Measurements from ENCODE around the gene RPL18A.
A peak's percentile ranks its signal among the peaks of the same experiment; 100 is the strongest.

The RPL18A gene

DNA sequence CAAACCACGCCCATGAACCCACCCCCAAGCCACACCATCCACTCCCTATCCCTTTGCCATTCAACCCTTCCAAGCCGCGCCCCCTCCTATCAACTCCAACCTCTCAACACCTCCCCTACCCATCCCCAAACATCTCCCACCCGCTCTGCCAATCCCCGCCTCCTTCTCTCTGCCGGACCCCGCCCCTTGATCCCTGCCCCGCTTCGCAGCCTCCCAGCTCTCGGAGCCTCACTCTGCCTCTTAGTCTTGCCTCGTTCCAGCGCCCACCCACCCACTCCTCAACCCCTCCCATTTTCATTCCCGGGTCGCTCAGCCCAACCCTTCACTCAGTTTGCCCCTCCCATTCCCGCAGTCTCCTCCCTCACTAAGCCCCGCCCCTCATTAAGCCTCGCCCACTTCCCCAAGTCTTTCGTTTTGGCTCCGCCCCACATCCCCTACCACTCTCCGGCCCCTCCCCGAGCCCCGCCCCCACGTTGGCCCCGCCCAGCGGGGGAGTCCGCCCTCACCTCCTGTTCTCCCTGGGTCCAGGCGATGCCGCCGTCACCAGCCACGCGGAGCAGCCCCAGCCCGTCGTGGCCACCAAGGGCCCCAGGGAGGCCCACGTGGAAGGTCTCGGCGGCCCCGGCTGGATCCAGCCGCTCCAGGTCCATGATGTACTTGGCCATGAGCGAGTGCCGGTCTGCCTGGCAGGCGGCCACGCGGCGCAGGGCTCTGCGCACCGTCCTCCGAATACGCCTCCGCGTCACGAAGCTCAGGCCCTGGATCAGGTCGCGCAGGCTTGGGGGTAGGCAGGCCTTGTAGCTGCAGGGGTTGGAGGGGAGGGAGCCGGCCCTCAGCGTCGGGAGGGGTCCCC, 17.7 kb upstream of the RPL18A start:
- DNase-seq = peak in 1 of 2 donors; percentile 30

DNA sequence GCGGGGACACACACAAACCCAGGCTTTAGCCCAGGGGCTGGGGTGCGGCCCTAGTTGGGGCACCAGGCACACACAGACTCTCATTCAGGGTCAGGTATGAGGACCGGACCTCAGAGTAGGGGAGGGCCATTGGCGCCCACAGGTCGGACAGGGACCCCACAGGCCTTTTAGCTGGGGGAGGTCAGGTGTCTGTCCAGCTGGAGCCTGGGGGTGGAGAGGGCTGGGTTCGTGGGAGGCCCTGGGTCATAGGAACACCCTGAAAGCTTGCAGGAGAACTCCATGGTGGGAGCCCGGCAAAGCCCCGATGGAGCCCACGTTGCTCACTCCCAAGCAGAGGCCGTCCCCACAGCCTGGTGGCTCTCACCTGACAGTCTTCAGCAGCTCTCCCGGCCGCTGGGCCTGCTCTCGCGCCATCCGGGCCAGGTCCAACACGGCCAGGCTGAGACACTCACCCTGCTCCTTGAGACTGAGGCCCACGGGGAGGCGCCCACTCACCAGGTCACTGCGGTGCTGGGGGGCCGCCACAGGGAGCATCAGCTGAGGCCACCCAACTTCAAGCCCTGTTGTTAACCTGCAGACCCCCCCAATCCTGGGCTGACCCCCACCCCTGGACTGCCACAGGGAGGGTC, 16.9 kb upstream of the RPL18A start:
- no peak for DNase-seq

- DNase-seq = peak in 1 of 2 donors; percentile 10
Measured at GRCh38 chr19:17843292-17843827, 16.4 kb upstream of the RPL18A start.

DNA sequence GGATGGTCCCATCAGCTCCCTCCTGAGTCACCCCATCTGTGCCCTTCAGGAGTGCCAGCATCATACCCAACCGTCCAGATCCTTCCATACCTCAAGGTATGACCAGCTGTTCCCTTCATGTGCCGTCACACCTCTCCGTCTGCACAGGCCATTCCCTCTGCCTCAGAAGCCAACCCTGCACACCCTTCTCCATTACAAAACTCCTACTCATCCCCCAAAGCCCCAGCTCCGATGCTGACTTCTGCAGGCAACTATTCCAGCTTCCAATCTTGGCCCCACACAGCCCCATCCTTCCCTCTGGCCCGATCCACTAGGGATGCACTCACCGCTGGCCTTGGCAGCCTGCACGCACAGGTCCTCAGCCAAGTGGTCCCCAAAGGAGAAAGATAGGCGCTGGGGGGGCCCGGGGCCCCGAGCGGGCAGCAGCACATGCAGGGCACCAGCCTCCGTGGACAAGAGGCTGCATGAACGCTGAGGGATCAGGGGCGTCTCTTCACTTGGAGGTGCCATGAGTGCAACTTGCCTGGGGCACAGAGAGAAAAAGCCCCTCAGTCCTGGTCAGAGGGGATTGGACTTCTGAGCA, 15.7 kb upstream of the RPL18A start:
- DNase-seq = no peak

DNA sequence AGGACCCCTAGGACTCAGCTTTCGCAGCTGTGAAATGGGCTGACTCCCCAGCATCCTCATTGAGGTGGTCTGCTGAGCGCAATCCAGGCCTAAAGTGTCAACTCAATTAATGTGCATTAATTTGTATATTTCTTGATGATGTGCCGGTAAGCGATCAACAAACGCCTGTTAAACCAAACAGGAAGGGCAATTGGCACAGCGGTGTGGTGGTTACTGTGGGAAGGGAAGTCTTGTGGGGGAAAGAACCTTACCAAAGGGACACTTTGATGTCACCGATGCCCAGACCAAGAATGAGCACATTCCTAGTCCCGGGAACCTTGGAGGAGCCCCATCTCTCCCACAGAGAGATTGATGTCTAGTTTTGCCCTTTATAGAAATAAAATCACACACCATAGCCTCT, 13.6 kb upstream of the RPL18A start:
- no peak for DNase-seq

- DNase-seq = peak; percentile 51 to 53
Measured at GRCh38 chr19:17847538-17848366, 12.0 kb upstream of the RPL18A start, which contains the start of gene JAK3. Gene JAK3 (minus strand): TSS chr19:17847982. CDS start chr19:17844417, 3,565 bp downstream.

- DNase-seq = peak in 1 of 2 donors; percentile 17
Measured at GRCh38 chr19:17848595-17849292, 11.0 kb upstream of the RPL18A start.

DNA sequence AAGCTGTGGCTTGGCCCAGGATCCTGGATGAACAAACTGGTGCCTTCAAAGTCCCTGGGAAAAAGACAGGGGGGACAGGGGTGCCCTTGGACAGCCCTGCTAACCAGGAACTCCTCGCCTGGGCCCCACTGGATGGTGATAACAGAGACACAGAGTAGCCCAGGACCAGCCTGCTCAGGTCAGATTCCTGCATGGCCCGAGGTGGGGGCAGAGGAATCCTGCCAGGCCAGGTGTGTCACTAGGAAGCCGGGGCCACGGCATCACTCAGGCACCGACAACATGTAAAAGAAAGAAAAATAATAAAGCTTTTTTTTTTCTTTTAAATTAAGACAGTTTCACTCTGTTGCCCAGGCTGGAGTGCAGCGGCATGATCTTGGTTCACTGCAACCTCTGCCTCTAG, 5.6 kb upstream of the RPL18A start:
- no peak for DNase-seq

GRCh38 chr19:17855280-17856152, 4.2 kb upstream of the RPL18A start:
- peak; percentile 58 to 96 for DNase-seq

DNA sequence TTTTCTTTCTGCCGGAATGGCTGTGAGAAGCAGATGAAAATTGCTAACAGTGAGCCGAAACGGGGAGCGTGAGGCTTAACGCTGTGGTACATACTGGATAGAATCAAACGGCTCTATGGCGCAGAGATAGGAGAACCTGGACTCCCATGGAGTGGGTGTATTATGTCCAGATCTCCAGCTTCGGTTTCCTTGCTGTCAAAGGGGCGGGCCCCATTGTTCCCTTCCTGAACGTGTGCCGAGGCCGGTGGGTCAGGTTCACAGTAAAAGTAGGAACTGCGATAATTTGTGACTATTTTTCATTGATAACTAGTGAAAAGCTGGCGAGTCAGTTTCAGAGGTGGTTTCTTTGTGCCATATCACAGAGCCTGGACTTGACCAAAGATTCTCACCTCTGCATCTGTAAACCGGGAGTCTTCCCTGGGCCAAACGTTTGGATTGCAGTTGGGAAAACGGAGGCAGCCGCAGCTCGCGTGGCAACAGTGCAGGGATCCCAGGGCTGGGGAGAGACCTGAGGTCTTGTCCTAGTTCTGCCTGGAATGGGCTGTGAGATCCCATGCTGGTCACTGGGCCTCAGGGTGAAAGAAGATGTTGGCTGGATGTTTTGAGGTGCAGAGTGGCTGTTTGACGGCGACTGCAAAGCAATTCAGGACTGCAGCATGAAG, 752 bp downstream of the RPL18A start:
- DNase-seq = peak; percentile 23 to 43

DNA sequence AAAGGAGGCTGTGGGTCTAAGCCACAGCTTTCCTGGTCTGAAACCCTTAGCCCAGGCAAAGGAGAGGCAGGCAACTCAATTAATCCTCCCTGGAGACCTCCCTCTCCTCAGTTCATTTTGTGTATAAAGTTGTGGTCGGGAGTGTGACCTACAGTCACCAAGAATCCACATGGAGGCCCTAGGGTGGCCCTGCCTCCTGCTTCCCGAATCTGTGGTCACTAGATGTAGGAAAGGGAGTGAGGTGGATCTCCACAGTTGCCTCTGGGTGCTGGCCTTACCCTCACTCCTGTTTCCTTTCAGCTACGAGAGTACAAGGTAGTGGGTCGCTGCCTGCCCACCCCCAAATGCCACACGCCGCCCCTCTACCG, 1.3 kb downstream of the RPL18A start:
- DNase-seq = no peak

DNA sequence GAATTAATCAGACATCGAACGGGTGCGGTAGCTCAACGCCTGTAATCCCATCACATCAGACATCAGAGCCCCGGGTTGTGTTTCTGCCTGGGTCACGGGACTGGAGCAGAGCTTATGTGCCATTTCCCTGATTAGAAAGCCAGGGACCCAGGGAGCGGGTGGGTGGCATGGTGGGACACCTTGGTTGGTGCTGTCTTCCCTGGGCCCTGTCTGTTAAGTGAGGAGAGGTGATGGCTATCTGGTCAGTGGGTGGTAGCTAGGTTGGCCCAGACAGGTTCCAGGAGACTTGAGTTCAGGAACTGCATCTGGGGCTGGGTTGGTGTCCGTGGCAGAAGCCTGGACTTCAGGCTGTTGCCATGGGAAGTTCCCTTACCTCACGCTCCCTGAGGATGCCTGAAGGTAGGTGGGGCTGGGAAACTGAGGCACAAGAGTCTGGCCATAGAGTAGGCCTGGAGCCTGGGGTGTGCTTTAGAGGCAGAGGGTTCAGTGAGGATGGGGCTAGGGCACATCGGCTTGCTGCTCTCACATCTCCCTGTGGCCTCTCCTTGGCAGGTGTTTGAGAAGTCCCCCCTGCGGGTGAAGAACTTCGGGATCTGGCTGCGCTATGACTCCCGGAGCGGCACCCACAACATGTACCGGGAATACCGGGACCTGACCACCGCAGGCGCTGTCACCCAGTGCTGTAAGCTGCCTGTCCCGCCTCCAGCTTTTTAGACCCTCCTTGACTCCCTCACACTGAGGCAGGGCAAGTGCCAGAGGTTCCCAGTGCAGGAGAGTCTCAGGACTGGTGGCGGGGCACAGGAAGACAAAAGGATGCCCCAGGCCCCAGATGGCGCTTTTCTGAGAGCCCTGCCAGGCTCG, 2.1 kb downstream of the RPL18A start:
- no peak for DNase-seq

DNA sequence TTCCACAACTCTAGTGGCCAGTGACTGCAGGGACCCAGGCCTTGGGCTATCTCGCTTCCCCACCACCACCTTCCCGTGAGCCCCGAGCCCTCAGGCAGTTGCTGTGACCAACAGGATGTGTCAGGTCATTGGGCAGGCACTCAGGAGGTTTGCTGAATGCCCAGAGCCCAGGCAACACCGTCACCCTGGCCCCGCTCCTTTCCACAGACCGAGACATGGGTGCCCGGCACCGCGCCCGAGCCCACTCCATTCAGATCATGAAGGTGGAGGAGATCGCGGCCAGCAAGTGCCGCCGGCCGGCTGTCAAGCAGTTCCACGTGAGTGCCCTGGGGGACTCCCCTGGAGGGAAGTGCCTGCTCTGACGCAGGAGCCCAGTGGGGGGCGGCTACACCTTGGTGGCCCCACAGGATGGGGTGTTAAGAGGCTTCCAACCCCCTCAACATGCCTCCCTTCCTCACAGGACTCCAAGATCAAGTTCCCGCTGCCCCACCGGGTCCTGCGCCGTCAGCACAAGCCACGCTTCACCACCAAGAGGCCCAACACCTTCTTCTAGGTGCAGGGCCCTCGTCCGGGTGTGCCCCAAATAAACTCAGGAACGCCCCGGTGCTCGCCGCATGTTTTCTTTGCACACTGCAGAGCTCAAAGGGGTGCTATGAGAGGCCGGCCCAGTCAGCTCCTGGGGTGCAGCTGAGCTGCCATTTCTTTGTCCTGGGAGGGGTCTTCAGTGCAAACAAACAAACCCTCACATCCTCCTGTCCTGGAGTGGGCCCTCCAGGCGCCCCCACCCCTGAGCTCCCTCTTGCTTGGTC, 3.2 kb downstream of the RPL18A start:
- no peak for DNase-seq

DNA sequence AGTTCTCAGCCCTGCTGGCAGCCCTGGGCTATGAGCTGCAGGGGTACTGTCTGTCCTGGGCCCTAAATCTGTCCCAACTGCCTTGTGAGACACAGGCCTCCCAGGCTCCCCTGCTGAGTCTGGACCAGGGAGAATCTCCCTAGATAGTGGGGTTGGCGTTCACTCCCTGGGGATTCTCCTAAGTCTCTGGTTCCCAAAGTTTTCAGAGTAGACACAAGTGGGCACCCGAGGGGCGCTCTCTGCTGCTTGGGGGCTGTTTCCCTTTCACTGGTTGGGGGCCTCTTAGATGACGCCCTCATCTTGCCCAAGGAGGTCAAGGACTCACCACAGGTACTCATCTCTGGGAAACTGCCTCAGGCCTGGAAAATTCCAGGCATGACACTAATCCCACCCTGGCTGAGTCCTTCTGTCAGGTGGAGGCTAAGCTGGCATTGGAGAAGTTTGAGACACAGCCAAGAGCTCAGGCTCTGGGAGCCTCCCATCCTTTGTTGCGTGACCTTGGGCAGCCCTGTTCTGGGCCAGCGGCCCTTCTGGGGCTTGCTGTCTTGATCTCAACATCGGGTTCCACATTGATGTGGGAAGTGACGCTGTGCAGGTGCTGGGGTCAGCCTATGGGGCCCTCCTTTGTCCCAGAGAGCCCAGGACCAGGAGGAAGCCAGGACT, 3.9 kb downstream of the RPL18A start:
- no peak for DNase-seq

GRCh38 chr19:17865364-17866311, 5.9 kb downstream of the RPL18A start:
- DNase-seq = no peak

DNA sequence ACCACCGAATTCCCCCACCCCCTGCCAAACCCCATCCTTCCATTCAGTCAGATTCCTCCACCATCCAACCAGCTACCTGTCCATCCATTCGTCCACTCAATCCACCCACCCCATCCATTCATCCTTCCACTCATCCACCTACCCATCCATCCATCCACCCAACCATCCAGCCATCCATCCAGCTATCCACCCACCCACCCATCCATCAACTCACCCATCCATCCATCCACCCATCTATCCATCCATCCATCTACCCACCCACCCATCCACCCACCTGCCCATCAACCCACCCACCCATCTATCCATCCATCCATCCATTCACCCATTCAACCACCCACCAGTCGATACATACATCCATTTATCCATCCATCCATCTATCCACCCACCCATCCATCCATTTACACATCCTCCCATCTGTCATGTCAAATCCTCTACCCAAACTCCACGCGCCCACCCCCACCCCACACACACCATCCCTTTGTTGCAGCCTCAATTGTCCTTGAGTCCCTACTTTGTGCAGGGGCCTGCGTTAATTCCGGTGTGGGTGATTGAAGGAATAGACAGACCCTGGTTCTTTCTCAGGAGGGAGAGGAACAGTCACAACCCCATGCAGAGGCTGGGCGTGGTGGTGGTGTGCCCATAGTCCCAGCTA, 6.7 kb downstream of the RPL18A start:
- DNase-seq = no peak

Data from inflammatory macrophage treated with lipopolysaccharide for 1 hour (primary cell).